NCI-H2196 treated with DMSO at 0.1 percent for 48 hours (cell line): ENCODE results near the gene TSEN54.
"Not testable (repeated sequence)": the region's sequence is repeated elsewhere in the genome, so short reads cannot be mapped to it uniquely, and the experiment has no call there.

Experiments
- DNase-seq: peaks from one replicate; lab custom pipeline; 2025; ENCODE audit not compliant: unreplicated experiment; lab: John Stamatoyannopoulos, UW

Gene TSEN54

GRCh38 chr17:75517297-75517865, 1.1 kb downstream of the TSEN54 start:
- DNase-seq, result no peak

DNA sequence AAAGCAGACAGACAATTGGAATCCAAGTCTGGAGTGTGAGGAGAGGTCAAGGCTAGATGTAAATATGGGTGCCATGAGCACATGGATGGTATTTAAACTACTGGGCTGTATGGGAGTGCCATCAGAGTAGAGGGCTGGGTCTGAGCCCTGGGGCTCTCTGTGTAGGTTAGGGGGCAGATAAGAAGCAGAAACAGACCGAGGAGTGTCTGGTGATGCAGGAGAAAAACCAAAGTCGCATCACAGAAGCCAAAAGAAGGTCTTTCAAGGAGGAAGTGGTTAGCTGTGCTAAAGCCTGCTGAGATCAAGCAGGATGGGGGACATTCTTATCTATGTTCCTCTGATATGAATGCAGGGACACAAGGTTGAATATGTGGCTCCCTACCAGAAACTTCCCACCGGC, 1.9 kb downstream of the TSEN54 start:
- DNase-seq, result no peak

DNA sequence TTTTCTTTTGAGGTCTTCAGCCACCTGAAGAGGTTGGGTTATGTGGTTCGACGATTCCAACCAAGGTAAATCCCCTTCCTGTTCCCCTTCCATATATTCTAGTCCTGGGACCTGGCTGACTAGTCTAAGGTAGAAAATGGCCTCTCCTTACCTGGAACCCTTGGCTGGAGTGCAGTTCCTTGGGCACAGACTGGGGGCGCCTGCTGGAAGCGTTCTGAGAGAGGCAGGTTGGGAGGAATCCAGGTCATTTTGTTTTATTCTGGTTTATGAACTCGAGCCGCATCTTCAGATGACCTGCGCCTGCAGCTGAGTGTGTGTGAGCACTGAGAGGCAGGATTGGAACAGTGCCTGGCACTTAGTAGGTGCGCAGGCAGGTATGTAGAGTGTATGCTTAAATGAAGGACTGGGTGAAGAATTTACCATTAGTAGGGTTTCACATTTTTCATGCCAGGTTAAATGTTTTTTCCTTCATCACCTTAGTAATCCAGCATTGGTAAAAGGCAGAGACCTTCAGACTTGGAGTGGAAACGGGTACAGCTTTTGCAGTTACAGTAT, 2.7 kb downstream of the TSEN54 start:
- no peak for DNase-seq

DNA sequence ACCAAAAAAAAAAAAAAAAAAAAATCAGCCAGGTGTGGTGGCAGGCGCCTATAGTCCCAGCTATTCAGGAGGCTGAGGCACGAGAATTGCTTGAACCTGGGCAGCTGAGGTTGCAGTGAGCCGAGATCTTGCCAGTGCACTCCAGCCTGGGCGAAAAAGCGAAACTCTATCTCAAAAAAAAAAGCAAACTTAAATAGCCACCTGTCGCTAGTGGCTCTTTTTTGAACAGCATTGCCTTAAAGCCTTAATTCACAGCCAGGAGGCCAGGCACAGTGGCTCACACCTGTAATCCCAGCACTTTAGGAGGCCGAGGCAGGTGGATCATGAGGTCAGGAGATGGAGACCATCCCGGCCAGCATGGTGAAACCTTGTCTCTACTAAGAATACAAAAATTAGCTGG, 4.1 kb downstream of the TSEN54 start:
- not testable (repeated sequence) for DNase-seq

GRCh38 chr17:75521290-75521689, 5.0 kb downstream of the TSEN54 start:
- no peak for DNase-seq

DNA sequence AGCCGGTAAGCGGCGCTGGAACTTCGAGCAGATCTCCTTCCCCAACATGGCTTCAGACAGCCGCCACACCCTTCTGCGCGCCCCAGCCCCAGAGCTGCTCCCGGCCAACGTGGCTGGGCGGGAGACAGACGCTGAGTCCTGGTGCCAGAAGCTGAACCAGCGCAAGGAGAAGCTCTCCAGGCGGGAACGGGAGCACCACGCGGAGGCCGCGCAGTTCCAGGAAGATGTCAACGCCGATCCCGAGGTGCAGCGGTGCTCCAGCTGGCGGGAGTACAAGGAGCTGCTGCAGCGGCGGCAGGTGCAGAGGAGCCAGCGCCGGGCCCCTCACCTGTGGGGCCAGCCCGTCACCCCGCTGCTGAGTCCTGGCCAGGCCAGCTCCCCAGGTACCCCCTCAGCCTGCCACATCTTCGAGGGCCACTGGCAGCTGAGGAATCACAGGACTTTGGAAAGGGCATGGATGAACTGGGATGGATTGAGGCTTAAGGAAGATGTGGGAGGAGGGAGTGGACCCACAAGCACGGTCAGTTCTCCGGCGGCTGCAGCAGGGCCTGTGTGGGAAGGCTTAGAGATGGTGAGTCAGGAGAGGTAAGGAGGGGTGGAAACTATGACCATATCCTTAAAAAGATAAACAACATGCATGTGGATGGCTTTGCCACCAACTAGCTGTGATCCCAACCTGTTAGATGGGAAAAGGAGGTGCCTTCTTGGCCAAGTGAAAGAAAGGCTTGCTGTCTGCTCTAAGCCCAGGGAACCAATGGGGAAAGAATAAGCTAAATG, 5.8 kb downstream of the TSEN54 start:
- DNase-seq, result no peak

DNA sequence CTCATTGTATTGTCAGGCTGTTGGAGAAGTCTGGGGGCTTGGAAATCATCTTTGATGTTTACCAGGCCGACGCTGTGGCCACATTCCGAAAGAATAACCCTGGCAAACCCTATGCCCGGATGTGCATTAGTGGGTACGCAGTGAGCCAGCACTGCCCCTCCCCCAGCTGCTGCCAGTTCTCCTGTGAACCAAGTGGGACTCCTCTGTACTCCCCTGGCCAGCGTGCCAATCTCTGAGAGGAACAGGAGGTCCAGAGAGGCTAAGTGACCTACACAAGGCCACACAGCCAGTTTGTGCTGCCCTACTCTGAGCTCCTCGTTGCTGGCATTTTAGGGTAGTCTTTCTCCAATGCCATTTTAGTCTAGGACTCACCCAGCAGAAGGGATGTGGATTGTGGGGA, 7.3 kb downstream of the TSEN54 start:
- DNase-seq, result no peak

GRCh38 chr17:75524269-75524969, 8.1 kb downstream of the TSEN54 start:
- DNase-seq, result no peak

- peak; percentile 83 for DNase-seq
Measured at GRCh38 chr17:75524970-75525805, 8.9 kb downstream of the TSEN54 start, which contains the start of gene LLGL2. Gene LLGL2, plus strand, starts transcription at chr17:75525697. Its CDS starts 17,730 bp downstream, at chr17:75543427.

- DNase-seq, result no peak
Measured at GRCh38 chr17:75525806-75526554, 9.7 kb downstream of the TSEN54 start.

- DNase-seq, result no peak
Measured at GRCh38 chr17:75526555-75527270, 10.4 kb downstream of the TSEN54 start.

- no peak for DNase-seq
Measured at GRCh38 chr17:75530837-75531720, 14.8 kb downstream of the TSEN54 start.

DNA sequence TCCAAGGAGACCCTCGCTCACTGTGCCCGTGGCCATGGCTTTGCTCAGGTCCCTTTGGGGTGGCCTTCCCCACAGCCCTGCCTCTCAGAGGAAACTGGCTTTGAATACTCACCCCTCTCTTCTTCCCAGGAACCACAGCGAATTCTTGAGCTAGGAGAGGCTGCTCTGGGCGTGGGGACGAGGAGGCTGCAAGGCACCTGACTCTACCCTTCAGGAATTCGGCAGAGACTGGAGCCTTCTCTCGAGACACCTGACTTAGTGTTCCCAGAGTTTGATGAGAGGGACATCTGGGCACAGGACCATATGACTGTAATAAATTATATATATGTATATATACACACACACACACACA, 15.4 kb downstream of the TSEN54 start:
- DNase-seq, result no peak

GRCh38 chr17:75535119-75535537, 18.8 kb downstream of the TSEN54 start:
- no peak for DNase-seq

DNA sequence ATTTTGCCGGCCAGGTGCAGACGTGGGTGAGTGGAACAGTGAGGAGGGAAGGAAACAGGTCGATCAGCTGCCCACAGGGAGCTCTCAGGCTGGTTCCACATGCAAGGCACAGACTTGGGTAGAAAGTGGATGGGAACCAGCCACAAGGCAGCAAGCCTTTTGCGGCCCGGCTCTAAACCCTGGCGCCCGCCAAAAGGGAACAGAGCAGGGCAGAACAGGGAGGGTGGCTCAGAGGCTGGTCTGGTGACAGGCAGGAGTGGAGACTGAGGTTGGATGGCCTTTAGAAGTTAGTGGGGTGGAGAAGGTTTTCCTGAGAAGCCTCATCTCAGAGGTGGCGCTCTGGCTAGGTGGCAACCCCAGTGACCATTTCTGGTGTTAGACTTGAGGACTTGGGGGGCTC, 19.5 kb downstream of the TSEN54 start:
- DNase-seq, result no peak

- DNase-seq, result no peak
Measured at GRCh38 chr17:75536366-75536765, 20.0 kb downstream of the TSEN54 start.

DNA sequence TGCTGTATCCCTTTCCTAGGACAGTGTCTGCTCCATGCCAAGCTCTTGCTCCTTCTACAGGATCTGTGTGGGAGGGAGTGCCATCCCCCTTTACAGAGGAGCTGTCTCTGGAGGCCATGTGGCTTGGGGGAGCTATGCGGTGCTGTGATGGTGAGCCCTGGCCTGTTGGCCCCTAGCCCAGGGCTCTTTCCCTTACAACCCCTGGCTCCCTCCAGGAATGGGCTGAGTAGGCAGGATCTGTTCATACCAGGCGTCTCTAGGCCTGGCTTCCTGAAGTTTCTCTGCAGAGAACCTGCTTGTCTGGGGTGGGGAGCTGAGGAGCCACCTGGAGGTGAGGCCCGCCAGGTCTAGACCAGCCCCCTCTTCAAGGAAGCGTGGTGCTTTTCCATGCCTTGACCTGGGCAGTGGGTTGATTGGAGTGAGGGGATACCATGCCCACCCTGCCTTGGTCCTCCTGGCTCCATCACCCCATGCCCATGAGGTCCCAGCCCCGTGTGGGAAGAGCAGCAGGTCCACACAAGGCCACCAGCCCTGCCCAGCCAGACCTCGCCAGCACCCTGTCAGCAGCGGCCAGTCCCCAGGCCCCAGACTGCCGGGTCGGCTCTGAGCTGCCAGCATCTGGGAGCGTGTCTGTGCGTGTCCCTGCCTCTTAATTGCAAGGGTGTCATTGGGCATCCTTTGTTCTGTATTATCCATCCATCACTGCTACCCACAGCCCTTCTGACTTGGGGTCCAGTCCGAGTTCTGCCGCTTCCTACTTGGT, 23.8 kb downstream of the TSEN54 start:
- no peak for DNase-seq

- DNase-seq, result no peak
Measured at GRCh38 chr17:75540923-75541503, 24.7 kb downstream of the TSEN54 start.
